Mononuclear cell (primary cell): Measurements from ENCODE around the gene KAT2B. TPM values are rescaled to one million over a fixed set of nuclear protein-coding genes. Genes with fewer than 3 reads are reported as not detected.
"Not testable (repeated sequence)": the region's sequence is repeated elsewhere in the genome, so short reads cannot be mapped to it uniquely, and the experiment has no call there.

Experiments
- H3K27me3 ChIP-seq: 2 replicates; pipeline ENCODE4 v1.6.0; 2011; ENCODE audit warnings: low read length, control low read depth; ENCODE audit not compliant: insufficient read depth
- H3K4me1 ChIP-seq: 2 replicates; pipeline ENCODE4 v1.5.1; 2011; ENCODE audit warnings: mild to moderate bottlenecking, low read length, control low read depth; ENCODE audit not compliant: insufficient read depth
- H3K4me3 ChIP-seq: 2 replicates; pipeline ENCODE4 v1.5.1; 2011; ENCODE audit warnings: mild to moderate bottlenecking, low read length, moderate library complexity
- H3K9me3 ChIP-seq: 2 replicates; pipeline ENCODE4 v1.5.1; 2011; ENCODE audit warnings: low read depth, mild to moderate bottlenecking, control low read depth, low read length
- total RNA-seq: library from RNA; depleted of rRNA; stranded (reverse); fragments of >200 nt; gene quantifications from one replicate; pipeline ENCODE4 v1.2.3, GENCODE V29; 2012

KAT2B gene
- total RNA-seq, 1 donor, result 31.1 TPM

- H3K4me1 ChIP-seq, result peaks cover 14% of the 10 kb centered on the region
- no peaks in the 10 kb centered on the region for H3K9me3 ChIP-seq
- H3K4me3 ChIP-seq, result no peak overlapping the region
- no peaks in the 10 kb centered on the region for H3K27me3 ChIP-seq
These were observed 5.2 kb upstream of the KAT2B start for GRCh38 chr3:20035019-20035418.

- no peaks in the 10 kb centered on the region for H3K27me3 ChIP-seq
- H3K9me3 ChIP-seq, result no peaks in the 10 kb centered on the region
- H3K4me3 ChIP-seq, result no peak overlapping the region
- peaks cover 24% of the 10 kb centered on the region for H3K4me1 ChIP-seq
These were observed 2.8 kb upstream of the KAT2B start for GRCh38 chr3:20037255-20037996.

- Histone ChIP-seq H3K4me1 (peaks cover 38% of the 10 kb centered on the region), H3K4me3 (peak overlapping the region; percentile 92), H3K9me3 (no peaks in the 10 kb centered on the region), H3K27me3 (no peaks in the 10 kb centered on the region)
These were observed 1.4 kb upstream of the KAT2B start for GRCh38 chr3:20038699-20039465.

GRCh38 chr3:20039466-20039764 lies 831 bp upstream of the KAT2B start:
- H3K27me3 ChIP-seq, result no peaks in the 10 kb centered on the region
- H3K4me3 ChIP-seq, result peak overlapping the region; percentile 92
- no peaks in the 10 kb centered on the region for H3K9me3 ChIP-seq
- H3K4me1 ChIP-seq, result peaks cover 44% of the 10 kb centered on the region

GRCh38 chr3:20040548-20041196 lies 426 bp downstream of the KAT2B start:
- no peaks in the 10 kb centered on the region for H3K27me3 ChIP-seq
- no peaks in the 10 kb centered on the region for H3K9me3 ChIP-seq
- peaks cover 54% of the 10 kb centered on the region for H3K4me1 ChIP-seq
- H3K4me3 ChIP-seq, result peak overlapping the region; percentile 92

- H3K9me3 ChIP-seq, result no peaks in the 10 kb centered on the region
- peaks cover 60% of the 10 kb centered on the region for H3K4me1 ChIP-seq
- H3K27me3 ChIP-seq, result no peaks in the 10 kb centered on the region
- H3K4me3 ChIP-seq, result peak overlapping the region; percentile 92
These were observed 1.0 kb downstream of the KAT2B start for GRCh38 chr3:20041197-20041780.

- Histone ChIP-seq H3K4me1 (peaks cover 71% of the 10 kb centered on the region), H3K27me3 (no peaks in the 10 kb centered on the region), H3K4me3 (no peak overlapping the region), H3K9me3 (no peaks in the 10 kb centered on the region)
These were observed 2.1 kb downstream of the KAT2B start for GRCh38 chr3:20042331-20042730.

- Histone ChIP-seq H3K27me3 (no peaks in the 10 kb centered on the region), H3K9me3 (no peaks in the 10 kb centered on the region)
These were observed 3.1 kb downstream of the KAT2B start for GRCh38 chr3:20043396-20043795.

GRCh38 chr3:20043825-20044224 lies 3.6 kb downstream of the KAT2B start:
- peaks cover 76% of the 10 kb centered on the region for H3K4me1 ChIP-seq
- H3K9me3 ChIP-seq, result no peaks in the 10 kb centered on the region
- peak overlapping the region; percentile 20 for H3K4me3 ChIP-seq

More at GRCh38 chr3:20043396-20043795, 3.1 kb downstream of the KAT2B start:
- Histone ChIP-seq H3K4me1 (peaks cover 76% of the 10 kb centered on the region), H3K4me3 (peak overlapping the region; percentile 20)

GRCh38 chr3:20045141-20045540 lies 4.9 kb downstream of the KAT2B start:
- H3K4me3 ChIP-seq, H3K27me3 ChIP-seq, H3K9me3 ChIP-seq: not testable (repeated sequence)
- peaks cover 77% of the 10 kb centered on the region for H3K4me1 ChIP-seq

More at GRCh38 chr3:20043825-20044224, 3.6 kb downstream of the KAT2B start:
- no peaks in the 10 kb centered on the region for H3K27me3 ChIP-seq

- no peaks in the 10 kb centered on the region for H3K9me3 ChIP-seq
- H3K4me1 ChIP-seq, result peaks cover 81% of the 10 kb centered on the region
- H3K4me3 ChIP-seq, result no peak overlapping the region
- H3K27me3 ChIP-seq, result no peaks in the 10 kb centered on the region
These were observed 6.3 kb downstream of the KAT2B start for GRCh38 chr3:20046556-20046955.

GRCh38 chr3:20047341-20047779 lies 7.1 kb downstream of the KAT2B start:
- Histone ChIP-seq H3K4me3 (no peak overlapping the region), H3K4me1 (peaks cover 78% of the 10 kb centered on the region), H3K9me3 (no peaks in the 10 kb centered on the region), H3K27me3 (no peaks in the 10 kb centered on the region)

GRCh38 chr3:20047976-20048883 lies 8.0 kb downstream of the KAT2B start:
- H3K4me1 ChIP-seq, result peaks cover 77% of the 10 kb centered on the region
- no peaks in the 10 kb centered on the region for H3K27me3 ChIP-seq
- no peak overlapping the region for H3K4me3 ChIP-seq

GRCh38 chr3:20051123-20051806 lies 11.0 kb downstream of the KAT2B start:
- no peak overlapping the region for H3K4me3 ChIP-seq
- H3K27me3 ChIP-seq, result no peaks in the 10 kb centered on the region
- H3K9me3 ChIP-seq, result no peaks in the 10 kb centered on the region
- H3K4me1 ChIP-seq, result peaks cover 76% of the 10 kb centered on the region

More at GRCh38 chr3:20047976-20048883, 8.0 kb downstream of the KAT2B start:
- no peaks in the 10 kb centered on the region for H3K9me3 ChIP-seq
